ENCODE measurements around the gene CDC7.

Gene CDC7

DNA sequence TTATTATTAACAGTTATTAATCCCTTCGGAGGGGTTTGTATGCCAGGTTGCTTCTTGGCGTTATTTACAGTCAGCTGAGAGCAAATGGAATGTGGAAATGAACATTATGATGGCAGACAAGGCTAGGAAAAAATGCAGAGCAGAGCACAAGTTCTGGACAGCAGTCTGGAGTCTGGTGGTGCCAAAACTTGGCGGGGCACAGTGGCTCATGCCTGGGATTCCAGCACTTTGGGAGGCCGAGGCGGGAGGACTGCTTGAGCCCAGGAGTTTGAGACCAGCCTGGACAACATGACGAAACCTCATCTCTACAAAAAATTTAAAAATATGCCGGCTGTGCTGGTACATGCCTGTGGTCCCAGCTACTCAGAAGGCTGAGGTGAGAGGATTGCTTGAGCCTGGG lies 67.6 kb downstream of the CDC7 start:
- TF ChIP-seq, protein P1, sequence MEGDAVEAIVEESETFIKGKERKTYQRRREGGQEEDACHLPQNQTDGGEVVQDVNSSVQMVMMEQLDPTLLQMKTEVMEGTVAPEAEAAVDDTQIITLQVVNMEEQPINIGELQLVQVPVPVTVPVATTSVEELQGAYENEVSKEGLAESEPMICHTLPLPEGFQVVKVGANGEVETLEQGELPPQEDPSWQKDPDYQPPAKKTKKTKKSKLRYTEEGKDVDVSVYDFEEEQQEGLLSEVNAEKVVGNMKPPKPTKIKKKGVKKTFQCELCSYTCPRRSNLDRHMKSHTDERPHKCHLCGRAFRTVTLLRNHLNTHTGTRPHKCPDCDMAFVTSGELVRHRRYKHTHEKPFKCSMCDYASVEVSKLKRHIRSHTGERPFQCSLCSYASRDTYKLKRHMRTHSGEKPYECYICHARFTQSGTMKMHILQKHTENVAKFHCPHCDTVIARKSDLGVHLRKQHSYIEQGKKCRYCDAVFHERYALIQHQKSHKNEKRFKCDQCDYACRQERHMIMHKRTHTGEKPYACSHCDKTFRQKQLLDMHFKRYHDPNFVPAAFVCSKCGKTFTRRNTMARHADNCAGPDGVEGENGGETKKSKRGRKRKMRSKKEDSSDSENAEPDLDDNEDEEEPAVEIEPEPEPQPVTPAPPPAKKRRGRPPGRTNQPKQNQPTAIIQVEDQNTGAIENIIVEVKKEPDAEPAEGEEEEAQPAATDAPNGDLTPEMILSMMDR (IDR thresholded peaks at IDR 0.05; ENCODE audit: extremely low read depth, insufficient read depth, missing control alignments) = no peak
- in situ Hi-C loops (cut with MboI; ENCODE audit: low pct_unique_long_range_greater_than_20kb, low sequenced_read_pairs, unreplicated experiment) = no loop called here
- no peak for DNase-seq (ENCODE audit: low spot score)

GRCh38 chr1:91569411-91570119 lies 68.9 kb downstream of the CDC7 start:
- in situ Hi-C loops (cut with MboI; ENCODE audit: low pct_unique_long_range_greater_than_20kb, low sequenced_read_pairs, unreplicated experiment) = no loop called here
- no peak for DNase-seq (ENCODE audit: low spot score)
- TF ChIP-seq, protein P1 (IDR thresholded peaks at IDR 0.05; ENCODE audit: extremely low read depth, insufficient read depth, missing control alignments) = no peak

DNA sequence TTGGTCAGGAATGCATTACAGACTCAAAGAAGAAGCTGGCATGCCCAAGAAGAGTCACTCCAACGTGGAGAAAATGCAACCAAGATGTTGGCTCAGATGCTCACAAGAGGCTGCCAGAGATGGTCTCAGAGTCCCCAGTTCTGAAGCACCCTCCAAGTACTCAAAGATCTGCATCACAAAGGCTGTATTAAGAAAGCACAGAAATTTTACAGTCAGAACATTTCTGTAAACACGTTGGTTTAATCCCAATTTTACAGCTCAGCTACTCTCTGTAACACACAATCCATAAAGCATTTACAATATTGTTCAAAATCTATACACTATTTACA lies 69.4 kb downstream of the CDC7 start:
- no peak for DNase-seq (ENCODE audit: low spot score)
- TF ChIP-seq, protein P1 (IDR thresholded peaks at IDR 0.05; ENCODE audit: extremely low read depth, insufficient read depth, missing control alignments) = no peak
- in situ Hi-C loops (cut with MboI; ENCODE audit: low pct_unique_long_range_greater_than_20kb, low sequenced_read_pairs, unreplicated experiment) = no loop called here

DNA sequence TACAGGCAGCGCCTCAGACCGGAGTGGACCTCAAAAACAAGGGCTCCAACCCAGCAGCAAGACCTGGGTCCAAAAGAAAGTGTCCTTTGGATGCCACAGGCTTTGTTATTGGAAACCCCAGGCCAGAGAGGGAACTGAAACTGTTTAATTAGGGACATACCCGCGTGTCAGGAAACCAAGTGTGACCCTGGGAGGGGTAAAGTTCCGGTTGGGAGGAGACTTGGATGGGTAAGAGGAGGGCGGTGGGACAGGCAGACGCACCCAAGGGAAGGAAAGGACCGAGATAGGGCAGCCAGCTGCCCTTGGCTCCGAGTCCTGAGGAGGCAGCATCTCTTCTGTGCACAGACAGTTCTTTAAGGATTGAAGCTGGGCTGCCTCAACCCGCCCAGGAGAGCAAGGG lies 71.4 kb downstream of the CDC7 start:
- in situ Hi-C loops (cut with MboI; ENCODE audit: low pct_unique_long_range_greater_than_20kb, low sequenced_read_pairs, unreplicated experiment) = no loop called here
- peak; percentile 31 for DNase-seq (ENCODE audit: low spot score)
- TF ChIP-seq, protein P1 (IDR thresholded peaks at IDR 0.05; ENCODE audit: extremely low read depth, insufficient read depth, missing control alignments) = no peak

Data from GM13977 (cell line).